Endothelial cell (in vitro differentiated cells): ENCODE data around the gene APOL2. TPM values are rescaled to one million over a fixed set of nuclear protein-coding genes. Genes with fewer than 3 reads are reported as not detected.

Experiments
- DNase-seq: peaks from one replicate; pipeline ENCODE4 v3.0.0; 2021; ENCODE audit warnings: low spot score
- H3K27ac Mint-ChIP-seq: one replicate; pipeline ENCODE4 v1.8.0; 2021; ENCODE audit warnings: mixed read lengths, inconsistent platforms; ENCODE audit not compliant: unreplicated experiment
- H3K27me3 Mint-ChIP-seq: one replicate; pipeline ENCODE4 v1.8.0; 2021; ENCODE audit warnings: mild to moderate bottlenecking, moderate library complexity, mixed read lengths, inconsistent platforms; ENCODE audit not compliant: unreplicated experiment
- H3K36me3 Mint-ChIP-seq: one replicate; pipeline ENCODE4 v1.8.0; 2021; ENCODE audit warnings: mild to moderate bottlenecking, low read depth, mixed read lengths, inconsistent platforms; ENCODE audit not compliant: unreplicated experiment
- H3K4me1 Mint-ChIP-seq: one replicate; pipeline ENCODE4 v1.8.0; 2021; ENCODE audit warnings: mild to moderate bottlenecking, mixed read lengths, inconsistent platforms; ENCODE audit not compliant: unreplicated experiment
- H3K4me3 Mint-ChIP-seq: one replicate; pipeline ENCODE4 v1.8.0; 2021; ENCODE audit warnings: mild to moderate bottlenecking, mixed read lengths, inconsistent platforms; ENCODE audit not compliant: unreplicated experiment
- H3K9me3 Mint-ChIP-seq: one replicate; pipeline ENCODE4 v1.8.0; 2021; ENCODE audit warnings: mixed read lengths, inconsistent platforms; ENCODE audit not compliant: unreplicated experiment
- total RNA-seq: library from RNA; stranded (reverse); fragmentation: NEBNext Ultra II Directional; extraction: Animal tissue kit (Norgen Biotek cat#: 25700); gene quantifications from one replicate; pipeline ENCODE4 v1.2.1, GENCODE V29; 2021; ENCODE audit not compliant: unreplicated experiment
- TF ChIP-seq, protein P1 (sequence below): fragments of 200-600 bp; sonication (generic); IDR thresholded peaks from one replicate; pipeline ENCODE4 v1.5.0; 2021; ENCODE audit warnings: antibody characterized with exemption; ENCODE audit not compliant: unreplicated experiment

Gene APOL2
- total RNA-seq, 1 donor from 2014 or later, result 55.3 TPM

DNA sequence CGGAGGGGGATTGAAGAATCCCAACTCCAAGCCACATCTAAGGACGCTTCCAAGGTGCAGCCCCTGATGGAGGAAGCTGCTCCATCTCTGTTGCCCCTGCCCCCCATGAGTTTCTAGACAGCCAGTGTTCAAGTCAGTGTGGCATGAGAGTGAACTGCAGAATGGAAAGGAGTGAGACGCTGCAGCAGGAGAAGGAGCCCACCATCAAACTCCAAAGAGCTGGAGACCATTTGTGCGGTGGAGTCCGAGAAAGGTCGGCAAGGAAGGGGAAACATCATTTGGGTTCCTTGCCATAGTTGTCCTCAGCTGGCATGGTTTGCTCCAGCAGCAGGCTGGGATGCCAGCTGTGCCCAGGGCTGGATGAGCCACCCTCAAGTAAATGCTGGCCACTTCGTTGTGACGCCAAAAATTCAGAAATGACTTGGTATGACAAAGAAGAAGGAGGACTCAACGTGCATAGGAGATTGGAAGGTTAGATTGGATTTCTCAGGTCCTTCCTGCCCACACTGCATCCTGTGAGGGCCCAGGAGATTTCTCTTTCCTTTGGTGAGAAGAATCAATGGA, 16.4 kb downstream of the APOL2 start:
- Mint-ChIP-seq H3K36me3 (peaks cover 8% of the 10 kb centered on the region), H3K27me3 (peaks cover 3% of the 10 kb centered on the region), H3K4me1 (peaks cover 23% of the 10 kb centered on the region), H3K4me3 (no peak overlapping the region), H3K9me3 (no peaks in the 10 kb centered on the region), H3K27ac (no peak overlapping the region)
- TF ChIP-seq, protein P1, sequence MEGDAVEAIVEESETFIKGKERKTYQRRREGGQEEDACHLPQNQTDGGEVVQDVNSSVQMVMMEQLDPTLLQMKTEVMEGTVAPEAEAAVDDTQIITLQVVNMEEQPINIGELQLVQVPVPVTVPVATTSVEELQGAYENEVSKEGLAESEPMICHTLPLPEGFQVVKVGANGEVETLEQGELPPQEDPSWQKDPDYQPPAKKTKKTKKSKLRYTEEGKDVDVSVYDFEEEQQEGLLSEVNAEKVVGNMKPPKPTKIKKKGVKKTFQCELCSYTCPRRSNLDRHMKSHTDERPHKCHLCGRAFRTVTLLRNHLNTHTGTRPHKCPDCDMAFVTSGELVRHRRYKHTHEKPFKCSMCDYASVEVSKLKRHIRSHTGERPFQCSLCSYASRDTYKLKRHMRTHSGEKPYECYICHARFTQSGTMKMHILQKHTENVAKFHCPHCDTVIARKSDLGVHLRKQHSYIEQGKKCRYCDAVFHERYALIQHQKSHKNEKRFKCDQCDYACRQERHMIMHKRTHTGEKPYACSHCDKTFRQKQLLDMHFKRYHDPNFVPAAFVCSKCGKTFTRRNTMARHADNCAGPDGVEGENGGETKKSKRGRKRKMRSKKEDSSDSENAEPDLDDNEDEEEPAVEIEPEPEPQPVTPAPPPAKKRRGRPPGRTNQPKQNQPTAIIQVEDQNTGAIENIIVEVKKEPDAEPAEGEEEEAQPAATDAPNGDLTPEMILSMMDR, result no peak
- no peak for DNase-seq

DNA sequence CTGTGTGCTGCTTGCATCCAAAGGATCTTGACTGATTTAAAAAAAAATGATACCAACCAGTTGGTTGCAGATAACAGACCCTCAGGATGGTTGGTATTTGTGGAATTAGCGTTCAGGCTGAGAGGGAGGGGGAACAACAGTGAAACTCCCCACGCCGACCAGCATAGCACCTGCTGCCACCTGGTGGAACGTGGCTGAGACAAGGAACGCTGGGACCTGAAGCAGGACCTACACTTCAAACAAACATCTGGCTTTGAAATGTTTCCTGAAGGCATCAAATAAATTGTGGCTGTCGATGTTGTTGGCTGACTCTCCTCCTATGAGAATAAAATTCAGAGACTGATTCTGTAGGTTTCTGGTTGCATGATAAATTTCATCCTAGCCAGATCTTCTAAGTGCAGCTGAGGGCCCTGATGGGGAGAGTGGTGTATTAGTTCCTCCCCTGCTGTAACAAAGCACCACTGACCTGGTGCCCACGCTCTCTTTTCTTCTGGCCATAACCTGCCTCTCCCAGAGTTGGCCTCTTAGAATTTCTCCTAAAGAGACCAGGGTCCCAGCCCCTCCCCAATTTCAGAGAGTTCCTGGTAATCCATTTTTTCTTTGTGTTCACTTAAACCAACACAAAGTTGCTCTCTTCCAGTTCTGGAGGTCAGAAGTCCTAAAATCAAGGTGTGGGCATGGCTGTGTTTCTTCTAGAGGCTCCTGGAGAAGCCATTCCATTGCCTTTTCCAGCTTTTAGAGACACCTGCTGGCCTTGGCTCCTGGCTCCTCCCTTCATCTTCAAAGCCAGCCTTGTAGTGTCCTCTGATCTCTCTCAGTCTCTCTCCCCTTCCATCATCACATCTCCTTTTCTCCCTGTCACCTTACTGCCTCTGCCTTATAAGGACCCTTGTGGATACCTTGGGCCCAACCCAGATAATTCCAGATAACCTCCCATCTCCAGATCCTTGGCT, 17.3 kb downstream of the APOL2 start:
- TF ChIP-seq, protein P1, result peak; percentile 25
- peaks cover 3% of the 10 kb centered on the region for H3K27me3 Mint-ChIP-seq
- no peaks in the 10 kb centered on the region for H3K9me3 Mint-ChIP-seq
- peaks cover 8% of the 10 kb centered on the region for H3K36me3 Mint-ChIP-seq
- no peak overlapping the region for H3K4me3 Mint-ChIP-seq
- peak; percentile 53 for DNase-seq
- peaks cover 23% of the 10 kb centered on the region for H3K4me1 Mint-ChIP-seq
- no peak overlapping the region for H3K27ac Mint-ChIP-seq

DNA sequence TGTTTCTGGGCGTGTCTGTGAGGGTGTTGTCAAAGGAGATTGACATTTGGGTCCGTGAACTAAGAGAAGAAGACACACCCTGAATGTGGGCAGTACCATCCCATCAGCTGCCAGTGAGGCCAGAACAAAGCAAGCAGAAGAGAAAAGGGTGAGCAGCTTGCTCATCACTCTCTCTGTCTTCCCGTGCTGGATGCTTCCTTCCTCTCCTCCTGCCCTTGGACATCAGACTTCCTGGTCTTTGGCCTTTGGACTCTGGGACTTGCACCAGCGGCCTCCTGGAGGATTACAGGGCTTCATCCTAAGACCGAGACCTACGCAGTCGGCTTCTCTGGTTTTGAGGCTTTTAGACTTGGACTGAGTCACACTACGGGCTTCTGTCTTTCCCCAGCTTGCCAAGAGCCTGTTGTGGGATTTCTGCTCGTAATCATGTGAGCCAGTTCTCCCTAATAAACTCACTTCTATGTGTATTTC, 18.8 kb downstream of the APOL2 start:
- H3K4me1 Mint-ChIP-seq, result peaks cover 23% of the 10 kb centered on the region
- TF ChIP-seq, protein P1, result no peak
- H3K4me3 Mint-ChIP-seq, result no peak overlapping the region
- H3K27ac Mint-ChIP-seq, result no peak overlapping the region
- peaks cover 3% of the 10 kb centered on the region for H3K27me3 Mint-ChIP-seq
- no peak for DNase-seq
- no peaks in the 10 kb centered on the region for H3K9me3 Mint-ChIP-seq
- H3K36me3 Mint-ChIP-seq, result no peaks in the 10 kb centered on the region

GRCh38 chr22:36218648-36219193, 20.6 kb downstream of the APOL2 start:
- Mint-ChIP-seq H3K27ac (no peak overlapping the region), H3K36me3 (no peaks in the 10 kb centered on the region), H3K27me3 (peaks cover 3% of the 10 kb centered on the region), H3K4me1 (peaks cover 30% of the 10 kb centered on the region), H3K9me3 (no peaks in the 10 kb centered on the region), H3K4me3 (no peak overlapping the region)
- no peak for DNase-seq
- TF ChIP-seq, protein P1, result no peak
